ENCODE data around the gene USP21. TPM values are rescaled to one million over a fixed set of nuclear protein-coding genes. Genes with fewer than 3 reads are reported as not detected.

Gene USP21
- total and polyA plus RNA-seq, 2 of the 4 experiments (the other 2 are of a cell fraction), result 6.3 to 23.8 TPM

- H3K27me3 ChIP-seq (ENCODE audit: control insufficient read depth, insufficient read depth, low read length), result no peaks in the 10 kb centered on the region
- ChIA-PET CTCF (interaction anchor here (0.6 kb wide), 1 partner anchor 76 kb away, joined by 3 read pairs; no protein-coding TSS in a partner anchor), POLR2A (ENCODE audit: unreplicated experiment) (interaction anchor here (0.6 kb wide), 1 partner anchor 681 kb away, joined by 10 read pairs; no protein-coding TSS in a partner anchor)
- H3K56ac ChIP-seq (ENCODE audit: extremely low read depth, insufficient read depth, low read length), result no peak overlapping the region
- H3K4me1 ChIP-seq (ENCODE audit: control insufficient read depth, insufficient read depth, low read length), result peaks cover 7% of the 10 kb centered on the region
- no peaks in the 10 kb centered on the region for H3K9me3 ChIP-seq (ENCODE audit: control insufficient read depth, insufficient read depth, low read length)
- DNase-seq (no peak), ATAC-seq (ENCODE audit: low read depth) (no peak)
- H3K79me1 ChIP-seq (ENCODE audit: low read depth in 1 of 2, low read length in 2 of 2), result peaks cover 12 to 32% of the 10 kb centered on the region in 2 experiments
- in situ Hi-C loops (cut with MboI; ENCODE audit: low sequenced_read_pairs) (no loop called here), dilution Hi-C loops (cut with HindIII; ENCODE audit: low sequenced_read_pairs, unreplicated experiment) (no loop called here), intact Hi-C loops (cut with micrococcal nuclease) (no loop called here)
- no peak overlapping the region for H2BK20ac ChIP-seq (ENCODE audit: low read depth, low read length)
- no peak overlapping the region for H2AFZ ChIP-seq (replicated peaks; ENCODE audit: low read length, poor library complexity)
- no peak overlapping the region for H4K5ac ChIP-seq (ENCODE audit: low read depth, low read length)
- H3K4me3 ChIP-seq (ENCODE audit: insufficient read depth, low read depth, low read length), result no peak overlapping the region
- H3K27ac ChIP-seq (ENCODE audit: insufficient read depth, low read length), result no peak overlapping the region
- H4K91ac ChIP-seq (ENCODE audit: insufficient read depth, low read depth, low read length), result no peak overlapping the region
- H3K23ac ChIP-seq (ENCODE audit: low read depth, low read length), result no peak overlapping the region
- no peak overlapping the region for H3K14ac ChIP-seq (replicated peaks; ENCODE audit: low read depth, low read length)
- H3K4me2 ChIP-seq (ENCODE audit: low read depth, low read length), result no peak overlapping the region; the same call in 1 of the 2 replicates
- peak overlapping the region; percentile 97 for H2AK9ac ChIP-seq (replicated peaks; ENCODE audit: low read depth, low read length, poor library complexity)
- no peak overlapping the region for H3K18ac ChIP-seq (ENCODE audit: low read depth, low read length)
- no peak overlapping the region for H4K8ac ChIP-seq (ENCODE audit: low read depth in 2 of 2, low read length in 2 of 2)
- H2BK15ac ChIP-seq (ENCODE audit: low read depth, low read length), result no peak overlapping the region
- H2AK5ac ChIP-seq (ENCODE audit: low read depth, low read length), result no peak overlapping the region
- no peaks in the 10 kb centered on the region for H4K20me1 ChIP-seq (ENCODE audit: insufficient read depth, low read length)
- peaks cover 36% of the 10 kb centered on the region for H3K36me3 ChIP-seq (ENCODE audit: control insufficient read depth, insufficient read depth, low read length)
- BruUV-seq (replicated peaks), result no TSS peak
- H3K9ac ChIP-seq (ENCODE audit: low read depth, low read length), result no peak overlapping the region
- no peak overlapping the region for H2BK5ac ChIP-seq (ENCODE audit: low read depth, low read length, poor library complexity, severe bottlenecking)
- H2BK120ac ChIP-seq (ENCODE audit: low read depth, low read length), result no peak overlapping the region
- no peak overlapping the region for H3K4ac ChIP-seq (ENCODE audit: low read depth, low read length)
- TF ChIP-seq RFX5 (IDR thresholded peaks at IDR 0.05; ENCODE audit: low read depth, low read length), result no peak
- TF ChIP-seq POLR2A (IDR thresholded peaks at IDR 0.05; ENCODE audit: low read depth, low read length), result no peak
- no peak for TF ChIP-seq USF2 (IDR thresholded peaks at IDR 0.05; ENCODE audit: low read depth, low read length)
- no peak for TF ChIP-seq MXI1 (IDR thresholded peaks at IDR 0.05; ENCODE audit: borderline replicate concordance, low read depth, low read length)
- TF ChIP-seq CTCF (conservative IDR thresholded peaks at IDR 0.05; ENCODE audit: low read depth, low read length), result no peak
- no peak for TF ChIP-seq FOS (IDR thresholded peaks at IDR 0.05; ENCODE audit: low read depth, low read length)
- no peak for TF ChIP-seq NFE2L2 (IDR thresholded peaks at IDR 0.05; ENCODE audit: low read depth, low read length)
- no peak for TF ChIP-seq MAFK (IDR thresholded peaks at IDR 0.05; ENCODE audit: low read depth, low read length)
- no peak for TF ChIP-seq MAZ (IDR thresholded peaks at IDR 0.05; ENCODE audit: borderline replicate concordance, low read depth, low read length)
- TF ChIP-seq RCOR1 (IDR thresholded peaks at IDR 0.05; ENCODE audit: insufficient replicate concordance, low read length), result no peak
- no peak for TF ChIP-seq BHLHE40 (IDR thresholded peaks at IDR 0.05; ENCODE audit: low read depth, low read length)
- no peak for TF ChIP-seq CHD1 (IDR thresholded peaks at IDR 0.05; ENCODE audit: low read depth, low read length)
- no peak for TF ChIP-seq SMC3 (IDR thresholded peaks at IDR 0.05; ENCODE audit: low read depth, low read length)
- no peak for TF ChIP-seq RAD21 (IDR thresholded peaks at IDR 0.05; ENCODE audit: low read length)
- 94% methylated on average over 16 of the region's 22 CpGs; no CpG with 5 or more reads in 1 of the 2 experiments for WGBS, 2 experiments (ENCODE audit: extremely low coverage in 2 of 2, insufficient read length in 1 of 2)
- peaks cover 9% of the 10 kb centered on the region for H3K9me1 ChIP-seq (ENCODE audit: insufficient read depth, low read length)
Measured at GRCh38 chr1:161160671-161161145, 1.4 kb downstream of the USP21 start.

Measured in IMR-90 (cell line).